Karpas-422 (cell line): ENCODE measurements around the gene ILRUN. TPM values are rescaled to one million over a fixed set of nuclear protein-coding genes. Genes with fewer than 3 reads are reported as not detected.
A peak's percentile ranks its signal among the peaks of the same experiment; 100 is the strongest.
"Not testable (repeated sequence)": the region's sequence is repeated elsewhere in the genome, so short reads cannot be mapped to it uniquely, and the experiment has no call there.

Source experiments
- DNase-seq: peaks from one replicate; pipeline ENCODE4 v3.0.0-alpha.2; 2015
- H2AFZ ChIP-seq: fragments of 200-600 bp; sonication (generic); 2 replicates; pipeline ENCODE4 v1.6.1; 2014; ENCODE audit warnings: antibody characterized with exemption, low read length, mixed read lengths
- H3K27ac ChIP-seq: fragments of 200-600 bp; sonication (generic); 2 replicates; pipeline ENCODE4 v1.5.1; 2014; ENCODE audit warnings: mild to moderate bottlenecking, low read length, moderate library complexity
- H3K27me3 ChIP-seq: fragments of 200-600 bp; sonication (generic); 2 replicates; pipeline ENCODE4 v1.6.1; 2014; ENCODE audit warnings: low read length, mixed read lengths
- H3K36me3 ChIP-seq: fragments of 200-600 bp; sonication (generic); 2 replicates; pipeline ENCODE4 v1.6.1; 2014; ENCODE audit warnings: low read length, mixed read lengths; ENCODE audit not compliant: insufficient read depth
- H3K4me1 ChIP-seq: fragments of 200-600 bp; sonication (generic); 2 replicates; pipeline ENCODE4 v1.6.1; 2014; ENCODE audit warnings: mild to moderate bottlenecking, low read length, mixed read lengths
- H3K4me2 ChIP-seq: fragments of 200-600 bp; sonication (generic); 2 replicates; pipeline ENCODE4 v1.6.1; 2014; ENCODE audit warnings: low read length, low read depth, mild to moderate bottlenecking; ENCODE audit not compliant: poor library complexity, severe bottlenecking
- H3K4me3 ChIP-seq: fragments of 200-600 bp; sonication (generic); 2 replicates; pipeline ENCODE4 v1.5.1; 2014; ENCODE audit warnings: mild to moderate bottlenecking, antibody characterized with exemption, low read length, mixed read lengths
- H3K79me2 ChIP-seq: fragments of 200-600 bp; sonication (generic); 2 replicates; pipeline ENCODE4 v1.6.1; 2014; ENCODE audit warnings: mild to moderate bottlenecking, low read length, mixed read lengths
- H3K9ac ChIP-seq: fragments of 200-600 bp; sonication (generic); 2 replicates; pipeline ENCODE4 v1.6.0; 2014; ENCODE audit warnings: low read length
- H3K9me2 ChIP-seq: fragments of 200-600 bp; sonication (generic), shearing (Covaris generic); replicated peaks from 2 replicates; pipeline ENCODE4 v1.6.0; 2014; ENCODE audit warnings: mild to moderate bottlenecking, low read length, moderate library complexity; ENCODE audit not compliant: insufficient read depth
- H3K9me3 ChIP-seq: fragments of 300-700, 200-600 bp; sonication (generic); 2 replicates; pipeline ENCODE4 v1.6.1; 2014; ENCODE audit warnings: low read length, mixed read lengths
- H4K20me1 ChIP-seq: fragments of 200-600 bp; sonication (generic); 2 replicates; pipeline ENCODE4 v1.6.1; 2014; ENCODE audit warnings: mild to moderate bottlenecking, antibody characterized with exemption, low read length, low read depth; ENCODE audit not compliant: insufficient read depth
- total RNA-seq: library from RNA; depleted of rRNA; stranded (reverse); fragments of >200 nt; shearing (Covaris generic); gene quantifications from 2 replicates; pipeline ENCODE4 v1.2.3, GENCODE V29; 2014; ENCODE audit warnings: low replicate concordance

Gene ILRUN
- total RNA-seq, 1 experiment from 2014 or later, result 28.8 TPM

- not testable (repeated sequence) for H3K9me2 ChIP-seq, H3K36me3 ChIP-seq, H2AFZ ChIP-seq, H3K9me3 ChIP-seq, H4K20me1 ChIP-seq, DNase-seq, H3K27me3 ChIP-seq
- Histone ChIP-seq H3K4me1 (peaks cover 46% of the 10 kb centered on the region), H3K4me3 (peak overlapping the region; percentile 60), H3K4me2 (peak overlapping the region; percentile 75), H3K79me2 (peaks cover 92% of the 10 kb centered on the region), H3K9ac (peak overlapping the region; percentile 61), H3K27ac (peak overlapping the region; percentile 81)
Measured at GRCh38 chr6:34657979-34658480, 38.5 kb downstream of the ILRUN start.

- Histone ChIP-seq H2AFZ (no peak overlapping the region), H3K9me3 (no peaks in the 10 kb centered on the region), H3K36me3 (0 out of 2 replicates have a peak, but pooled peaks cover 9% of the 10 kb centered on the region), H3K27me3 (no peaks in the 10 kb centered on the region), H3K4me3 (peak overlapping the region; percentile 60), H3K9me2 (no peaks in the 10 kb centered on the region), H3K79me2 (peaks cover 90% of the 10 kb centered on the region), H3K27ac (peak overlapping the region; percentile 81), H3K9ac (peak overlapping the region; percentile 61), H4K20me1 (no peaks in the 10 kb centered on the region), H3K4me2 (peak overlapping the region; percentile 75), H3K4me1 (peaks cover 46% of the 10 kb centered on the region)
- DNase-seq, result no peak
Measured at GRCh38 chr6:34657307-34657978, 39.1 kb downstream of the ILRUN start.

- Histone ChIP-seq H3K27me3 (no peaks in the 10 kb centered on the region), H4K20me1 (no peaks in the 10 kb centered on the region), H3K9me2 (no peaks in the 10 kb centered on the region), H3K4me3 (peak overlapping the region; percentile 60), H3K27ac (peak overlapping the region; percentile 81), H3K9me3 (no peaks in the 10 kb centered on the region), H3K36me3 (0 out of 2 replicates have a peak, but pooled peaks cover 9% of the 10 kb centered on the region), H2AFZ (no peak overlapping the region), H3K4me1 (peaks cover 46% of the 10 kb centered on the region), H3K9ac (peak overlapping the region; percentile 61), H3K4me2 (peak overlapping the region; percentile 75), H3K79me2 (peaks cover 91% of the 10 kb centered on the region)
- no peak for DNase-seq
Measured at GRCh38 chr6:34657037-34657306, 39.6 kb downstream of the ILRUN start.

- Histone ChIP-seq H3K9ac (peak overlapping the region; percentile 61), H4K20me1 (no peaks in the 10 kb centered on the region), H2AFZ (no peak overlapping the region), H3K4me2 (peak overlapping the region; percentile 75), H3K9me2 (no peaks in the 10 kb centered on the region), H3K36me3 (0 out of 2 replicates have a peak, but pooled peaks cover 9% of the 10 kb centered on the region), H3K27ac (peak overlapping the region; percentile 81), H3K4me3 (peak overlapping the region; percentile 60; the same call in 1 of the 2 replicates), H3K79me2 (peaks cover 92% of the 10 kb centered on the region), H3K9me3 (no peaks in the 10 kb centered on the region), H3K27me3 (no peaks in the 10 kb centered on the region), H3K4me1 (peaks cover 46% of the 10 kb centered on the region)
- DNase-seq, result peak; percentile 72
Measured at GRCh38 chr6:34656378-34657036, 40.1 kb downstream of the ILRUN start.

GRCh38 chr6:34655876-34656377 is 40.6 kb downstream of the ILRUN start:
- peak overlapping the region; percentile 81 for H3K27ac ChIP-seq
- H3K4me3 ChIP-seq, H3K27me3 ChIP-seq, H3K9me3 ChIP-seq, H3K9me2 ChIP-seq, H3K36me3 ChIP-seq, H3K9ac ChIP-seq, DNase-seq, H2AFZ ChIP-seq, H4K20me1 ChIP-seq: not testable (repeated sequence)
- peaks cover 92% of the 10 kb centered on the region for H3K79me2 ChIP-seq
- peak overlapping the region; percentile 75 for H3K4me2 ChIP-seq
- H3K4me1 ChIP-seq, result peaks cover 46% of the 10 kb centered on the region

- no peak overlapping the region for H3K4me3 ChIP-seq
- H4K20me1 ChIP-seq, result no peaks in the 10 kb centered on the region
- H3K4me2 ChIP-seq, result no peak overlapping the region
Measured at GRCh38 chr6:34654061-34654710, 42.4 kb downstream of the ILRUN start.

GRCh38 chr6:34652263-34652662 is 44.3 kb downstream of the ILRUN start:
- no peak overlapping the region for H3K27ac ChIP-seq
- H3K36me3 ChIP-seq, result 0 out of 2 replicates have a peak, but pooled peaks cover 9% of the 10 kb centered on the region
- no peaks in the 10 kb centered on the region for H3K9me3 ChIP-seq
- H3K27me3 ChIP-seq, result no peaks in the 10 kb centered on the region
- no peak for DNase-seq
- H3K79me2 ChIP-seq, result peaks cover 83% of the 10 kb centered on the region
- no peak overlapping the region for H3K4me3 ChIP-seq
- peaks cover 12% of the 10 kb centered on the region for H3K4me1 ChIP-seq
- no peak overlapping the region for H3K9ac ChIP-seq
- no peak overlapping the region for H3K4me2 ChIP-seq
- no peaks in the 10 kb centered on the region for H4K20me1 ChIP-seq
- H3K9me2 ChIP-seq, result no peaks in the 10 kb centered on the region
- no peak overlapping the region for H2AFZ ChIP-seq

More at GRCh38 chr6:34654061-34654710, 42.4 kb downstream of the ILRUN start:
- no peaks in the 10 kb centered on the region for H3K9me3 ChIP-seq
- peaks cover 32% of the 10 kb centered on the region for H3K4me1 ChIP-seq
- H3K27ac ChIP-seq, result no peak overlapping the region
- no peaks in the 10 kb centered on the region for H3K9me2 ChIP-seq
- H3K9ac ChIP-seq, result no peak overlapping the region
- no peak overlapping the region for H2AFZ ChIP-seq
- 0 out of 2 replicates have a peak, but pooled peaks cover 9% of the 10 kb centered on the region for H3K36me3 ChIP-seq
- DNase-seq, result no peak
- no peaks in the 10 kb centered on the region for H3K27me3 ChIP-seq
- H3K79me2 ChIP-seq, result peaks cover 89% of the 10 kb centered on the region

- Histone ChIP-seq H3K36me3 (peaks cover 15% of the 10 kb centered on the region; the same call in 1 of the 2 replicates), H3K9me3 (no peaks in the 10 kb centered on the region), H3K4me2 (no peak overlapping the region), H3K9me2 (no peaks in the 10 kb centered on the region), H3K4me1 (no peaks in the 10 kb centered on the region; the same call in 1 of the 2 replicates), H3K27ac (no peak overlapping the region), H2AFZ (no peak overlapping the region), H3K79me2 (peaks cover 82% of the 10 kb centered on the region), H3K4me3 (no peak overlapping the region), H3K27me3 (no peaks in the 10 kb centered on the region), H4K20me1 (no peaks in the 10 kb centered on the region), H3K9ac (no peak overlapping the region)
- DNase-seq, result no peak
Measured at GRCh38 chr6:34650823-34651222, 45.7 kb downstream of the ILRUN start.
